Measurements from ENCODE around the gene CXorf65.

Gene CXorf65

GRCh38 chrX:71060127-71060526 lies 46.4 kb downstream of the CXorf65 start:
- DNase-seq, result no peak

- DNase-seq, result no peak
Observed at GRCh38 chrX:71057848-71058530, 48.6 kb downstream of the CXorf65 start.

- no peak for DNase-seq
Observed at GRCh38 chrX:71056867-71057266, 49.7 kb downstream of the CXorf65 start.
